HT-29 (cell line): ENCODE results near the gene WBP2. TPM values are rescaled to one million over a fixed set of nuclear protein-coding genes. Genes with fewer than 3 reads are reported as not detected.
"Not testable (repeated sequence)": the region's sequence is repeated elsewhere in the genome, so short reads cannot be mapped to it uniquely, and the experiment has no call there.

Source experiments
- DNase-seq: peaks from one replicate; pipeline ENCODE4 v3.0.0-alpha.2; 2015; ENCODE audit warnings: low spot score
- total RNA-seq: library from RNA; depleted of rRNA; stranded (reverse); fragments of >200 nt; shearing (Covaris generic); gene quantifications from 2 replicates; pipeline ENCODE4 v1.2.3, GENCODE V29; 2014; rRNA removed

The WBP2 gene
- total RNA-seq, 1 experiment from 2014 or later: 30.9 TPM

GRCh38 chr17:75814021-75814395, 41.1 kb downstream of the WBP2 start:
- no peak for DNase-seq

GRCh38 chr17:75813081-75814020, 41.8 kb downstream of the WBP2 start:
- no peak for DNase-seq

- no peak for DNase-seq
Measured at GRCh38 chr17:75812096-75813013, 42.8 kb downstream of the WBP2 start.

- DNase-seq: no peak
Measured at GRCh38 chr17:75811174-75811573, 44.0 kb downstream of the WBP2 start.

- not testable (repeated sequence) for DNase-seq
Measured at GRCh38 chr17:75810756-75811155, 44.4 kb downstream of the WBP2 start.

GRCh38 chr17:75810216-75810615, 44.9 kb downstream of the WBP2 start:
- DNase-seq: no peak

GRCh38 chr17:75809631-75810111, 45.5 kb downstream of the WBP2 start:
- DNase-seq: no peak

- no peak for DNase-seq
Measured at GRCh38 chr17:75808905-75809621, 46.1 kb downstream of the WBP2 start.

- DNase-seq: no peak
Measured at GRCh38 chr17:75808549-75808904, 46.6 kb downstream of the WBP2 start.

- DNase-seq: no peak
Measured at GRCh38 chr17:75807861-75808260, 47.3 kb downstream of the WBP2 start.

- DNase-seq: no peak
Measured at GRCh38 chr17:75806822-75807500, 48.2 kb downstream of the WBP2 start.

GRCh38 chr17:75803883-75804282, 51.3 kb downstream of the WBP2 start:
- DNase-seq: no peak

GRCh38 chr17:75799402-75799801, 55.7 kb downstream of the WBP2 start:
- DNase-seq: no peak

- no peak for DNase-seq
Measured at GRCh38 chr17:75795820-75796607, 59.1 kb downstream of the WBP2 start.

Other genes with a start within 250 kb of the WBP2 start
- gene SMIM5, start 221.9 kb downstream of the WBP2 start, total RNA-seq: 16.4 and 16.7 TPM in 2 replicates
- 56.7 and 64.6 TPM in 2 replicates for gene RECQL5, start 188.2 kb downstream of the WBP2 start, total RNA-seq
- 53.8 and 56.1 TPM in 2 replicates for gene SAP30BP, start 188.0 kb downstream of the WBP2 start, total RNA-seq
- 224 and 281 TPM in 2 replicates for gene ITGB4, start 133.9 kb downstream of the WBP2 start, total RNA-seq
- 40.8 and 41.8 TPM in 2 replicates for gene GALK1, start 90.1 kb downstream of the WBP2 start, total RNA-seq
- gene UNK, start 70.5 kb downstream of the WBP2 start, total RNA-seq: 23.6 and 24.9 TPM in 2 replicates
- gene UNC13D, start 10.9 kb downstream of the WBP2 start, total RNA-seq: 37.5 and 43.5 TPM in 2 replicates
- 65.7 and 69.5 TPM in 2 replicates for gene TRIM47, start 23.2 kb upstream of the WBP2 start, total RNA-seq
- gene TRIM65, start 41.6 kb upstream of the WBP2 start, total RNA-seq: 20.2 and 29.2 TPM in 2 replicates
- gene MRPL38, start 49.5 kb upstream of the WBP2 start, total RNA-seq: 85.7 and 92.3 TPM in 2 replicates
- 7.4 and 13.1 TPM in 2 replicates for gene FBF1, start 85.7 kb upstream of the WBP2 start, total RNA-seq
- 32.1 and 46.5 TPM in 2 replicates for gene ACOX1, start 123.8 kb upstream of the WBP2 start, total RNA-seq
- 48.6 and 56.2 TPM in 2 replicates for gene TEN1, start 123.9 kb upstream of the WBP2 start, total RNA-seq
- 9.5 and 11.5 TPM in 2 replicates for gene CDK3, start 145.5 kb upstream of the WBP2 start, total RNA-seq
- gene EVPL, start 172.0 kb upstream of the WBP2 start, total RNA-seq: 40.1 and 42.1 TPM in 2 replicates
- 21.3 and 23.9 TPM in 2 replicates for gene SRP68, start 217.2 kb upstream of the WBP2 start, total RNA-seq
- 1.1 and 2.1 TPM in 2 replicates for gene GALR2, start 219.4 kb upstream of the WBP2 start, total RNA-seq
- not detected in 2 replicates for gene ZACN, start 223.8 kb upstream of the WBP2 start, total RNA-seq
- gene EXOC7, start 248.5 kb upstream of the WBP2 start, total RNA-seq: 97.6 and 99.4 TPM in 2 replicates